Endodermal cell (in vitro differentiated cells): ENCODE results near the gene KIAA0825. TPM values are rescaled to one million over a fixed set of nuclear protein-coding genes. Genes with fewer than 3 reads are reported as not detected.

Experiments
- DNase-seq: peaks from one replicate; pipeline ENCODE4 v3.0.0-alpha.2; 2017
- H3K27ac ChIP-seq: 2 replicates; pipeline ENCODE4 v1.5.1; 2013; ENCODE audit warnings: mild to moderate bottlenecking, low read depth, low read length, moderate library complexity
- H3K27me3 ChIP-seq: 2 replicates; pipeline ENCODE4 v1.6.1; 2013; ENCODE audit warnings: mild to moderate bottlenecking, low read length, moderate library complexity; ENCODE audit not compliant: insufficient read depth, control insufficient read depth, poor library complexity, severe bottlenecking
- H3K36me3 ChIP-seq: 2 replicates; pipeline ENCODE4 v1.7.0; 2013; ENCODE audit warnings: mild to moderate bottlenecking, low read length, moderate library complexity; ENCODE audit not compliant: control insufficient read depth, insufficient read depth
- H3K4me1 ChIP-seq: one replicate; pipeline ENCODE4 v1.7.0; 2013; ENCODE audit warnings: low read length; ENCODE audit not compliant: control insufficient read depth, insufficient read depth
- H3K4me3 ChIP-seq: 2 replicates; pipeline ENCODE4 v1.5.1; 2013; ENCODE audit warnings: mild to moderate bottlenecking, low read length, moderate library complexity
- H3K9ac ChIP-seq: 2 replicates; pipeline ENCODE4 v1.6.1; 2013; ENCODE audit warnings: mild to moderate bottlenecking, low read length, moderate library complexity; ENCODE audit not compliant: poor library complexity, severe bottlenecking; ENCODE audit errors: extremely low read depth
- H3K9me3 ChIP-seq: 2 replicates; pipeline ENCODE4 v1.6.1; 2013; ENCODE audit warnings: mild to moderate bottlenecking, low read length, moderate library complexity; ENCODE audit not compliant: control insufficient read depth
- H3K27ac Mint-ChIP-seq: 2 replicates; pipeline ENCODE4 v1.8.0; 2020; ENCODE audit warnings: mixed read lengths
- H3K27me3 Mint-ChIP-seq: 2 replicates; pipeline ENCODE4 v1.8.0; 2021; ENCODE audit warnings: mild to moderate bottlenecking, mixed read lengths; ENCODE audit not compliant: insufficient read depth
- H3K36me3 Mint-ChIP-seq: 2 replicates; pipeline ENCODE4 v1.8.0; 2020; ENCODE audit warnings: low read depth, mixed read lengths
- H3K4me1 Mint-ChIP-seq: 2 replicates; pipeline ENCODE4 v1.8.0; 2020; ENCODE audit warnings: mixed read lengths
- H3K4me3 Mint-ChIP-seq: 2 replicates; pipeline ENCODE4 v1.8.0; 2020; ENCODE audit warnings: mild to moderate bottlenecking, moderate library complexity, mixed read lengths
- H3K9me3 Mint-ChIP-seq: 2 replicates; pipeline ENCODE4 v1.8.0; 2020; ENCODE audit warnings: mild to moderate bottlenecking, mixed read lengths
- CTCF ChIP-seq: fragments of 200-600 bp; sonication (generic); conservative IDR thresholded peaks from 2 replicates; pipeline ENCODE4 v1.5.0; 2021; ENCODE audit warnings: antibody characterized with exemption, mild to moderate bottlenecking
- WGBS, 2 experiments: methylation state at CpG; one replicate each; pipeline versions ENCODE4 v1.1.5 to v1.1.7; 2013; ENCODE audit warnings: missing lambda C conversion rate in 2 of 2, mixed read lengths in 1 of 2; ENCODE audit not compliant: insufficient coverage in 1 of 2, insufficient read length in 1 of 2; 5-methylcytosine and 5-hydroxymethylcytosine counted together
- total RNA-seq, 2 donors: library from RNA; stranded (reverse); fragmentation: NEBNext Ultra II Directional in 1 of 2; extraction: Animal tissue kit (Norgen Biotek cat#: 25700) in 1 of 2; gene quantifications; 2 replicates in 1 of 2; 3 replicates in 1 of 2; pipeline ENCODE4 v1.2.1, GENCODE V29; 2021

KIAA0825 gene
- total RNA-seq, 2 donors from 2014 or later: 2.6 to 3.1 TPM

GRCh38 chr5:94614156-94614805, 4.1 kb downstream of the KIAA0825 start:
- Histone ChIP-seq H3K27ac (no peak overlapping the region), H3K9ac (no peak overlapping the region), H3K36me3 (no peaks in the 10 kb centered on the region), H3K9me3 (no peaks in the 10 kb centered on the region), H3K4me3 (no peak overlapping the region), H3K27me3 (no peaks in the 10 kb centered on the region), H3K4me1 (no peaks in the 10 kb centered on the region)
- no peak for DNase-seq
- Mint-ChIP-seq H3K36me3 (no peaks in the 10 kb centered on the region), H3K27me3 (no peaks in the 10 kb centered on the region), H3K4me1 (peaks cover 16% of the 10 kb centered on the region), H3K4me3 (no peak overlapping the region), H3K27ac (no peak overlapping the region), H3K9me3 (no peaks in the 10 kb centered on the region)
- WGBS, 2 experiments: 89 to 94% methylated on average over 2 of the region's 2 CpGs
- no peak for TF ChIP-seq CTCF

GRCh38 chr5:94613583-94613982, 4.8 kb downstream of the KIAA0825 start:
- H3K27ac ChIP-seq: no peak overlapping the region
- H3K27ac Mint-ChIP-seq: no peak overlapping the region
- H3K27me3 ChIP-seq: no peaks in the 10 kb centered on the region
- peaks cover 13% of the 10 kb centered on the region for H3K4me1 Mint-ChIP-seq
- no peaks in the 10 kb centered on the region for H3K36me3 ChIP-seq
- no peaks in the 10 kb centered on the region for H3K36me3 Mint-ChIP-seq
- no peaks in the 10 kb centered on the region for H3K9me3 ChIP-seq
- H3K9ac ChIP-seq: no peak overlapping the region
- no peaks in the 10 kb centered on the region for H3K27me3 Mint-ChIP-seq
- no peak overlapping the region for H3K4me3 ChIP-seq
- H3K4me1 ChIP-seq: no peaks in the 10 kb centered on the region
- H3K4me3 Mint-ChIP-seq: no peak overlapping the region
- 80% methylated on average over 1 of the region's 2 CpGs; no CpG with 5 or more reads in 1 of the 2 experiments for WGBS, 2 experiments
- H3K9me3 Mint-ChIP-seq: no peaks in the 10 kb centered on the region
- peak; percentile 66 for TF ChIP-seq CTCF
- no peak for DNase-seq

- WGBS, 2 experiments: 92 to 96% methylated on average over 7 of the region's 7 CpGs
- no peak overlapping the region for H3K9ac ChIP-seq
- H3K36me3 ChIP-seq: no peaks in the 10 kb centered on the region
- no peak for TF ChIP-seq CTCF
- H3K27me3 ChIP-seq: no peaks in the 10 kb centered on the region
- no peaks in the 10 kb centered on the region for H3K27me3 Mint-ChIP-seq
- no peaks in the 10 kb centered on the region for H3K4me1 ChIP-seq
- H3K9me3 ChIP-seq: peaks cover 4% of the 10 kb centered on the region
- peaks cover 3% of the 10 kb centered on the region for H3K4me1 Mint-ChIP-seq
- no peak overlapping the region for H3K4me3 ChIP-seq
- H3K36me3 Mint-ChIP-seq: no peaks in the 10 kb centered on the region
- H3K9me3 Mint-ChIP-seq: peaks cover 4% of the 10 kb centered on the region
- no peak overlapping the region for H3K27ac Mint-ChIP-seq
- no peak for DNase-seq
- no peak overlapping the region for H3K4me3 Mint-ChIP-seq
- no peak overlapping the region for H3K27ac ChIP-seq
These were observed 23.0 kb downstream of the KIAA0825 start for GRCh38 chr5:94595281-94595840.
